HL-60 (cell line): ENCODE data around the gene TSEN2.

Source experiments
- DNase-seq, 2 experiments: peaks; one replicate each; pipeline ENCODE4 v3.0.0-alpha.2; 2010 to 2020; ENCODE audit warnings: low read depth in 1 of 2, low spot score in 1 of 2
- H3K27ac ChIP-seq: fragments of 250-450 bp; sonication (Bioruptor Pico); replicated peaks from 2 replicates; pipeline ENCODE4 v1.5.1; 2020; ENCODE audit warnings: mild to moderate bottlenecking, moderate library complexity
- H3K27me3 ChIP-seq: fragments of 250-450 bp; sonication (Bioruptor Pico); 2 replicates; pipeline ENCODE4 v1.5.1; 2021; ENCODE audit warnings: mild to moderate bottlenecking, moderate library complexity; ENCODE audit not compliant: insufficient read depth, poor library complexity, severe bottlenecking
- H3K4me3 ChIP-seq: replicated peaks from 2 replicates; pipeline ENCODE4 v1.5.1; 2011; ENCODE audit warnings: mild to moderate bottlenecking, control low read depth, low read length; ENCODE audit not compliant: insufficient read depth
- GABPA ChIP-seq: IDR thresholded peaks from 2 replicates; pipeline ENCODE4 v1.6.1; 2012; ENCODE audit warnings: low read depth
- POLR2AphosphoS5 ChIP-seq: IDR thresholded peaks from 2 replicates; pipeline ENCODE4 v1.6.1; 2012; ENCODE audit warnings: low read depth
- SPI1 ChIP-seq: IDR thresholded peaks from 2 replicates; pipeline ENCODE4 v1.6.1; 2012; ENCODE audit warnings: low read depth, mild to moderate bottlenecking, borderline replicate concordance
- TF ChIP-seq, protein P1 (sequence below): IDR thresholded peaks from one replicate; pipeline ENCODE4 v1.5.1; 2011; ENCODE audit warnings: low read length, control low read depth, inconsistent platforms; ENCODE audit not compliant: insufficient read depth
- TF ChIP-seq, protein P2 (sequence below): IDR thresholded peaks from 2 replicates; pipeline ENCODE4 v1.6.1; 2012; ENCODE audit warnings: low read depth; ENCODE audit not compliant: insufficient replicate concordance

TSEN2 gene

DNA sequence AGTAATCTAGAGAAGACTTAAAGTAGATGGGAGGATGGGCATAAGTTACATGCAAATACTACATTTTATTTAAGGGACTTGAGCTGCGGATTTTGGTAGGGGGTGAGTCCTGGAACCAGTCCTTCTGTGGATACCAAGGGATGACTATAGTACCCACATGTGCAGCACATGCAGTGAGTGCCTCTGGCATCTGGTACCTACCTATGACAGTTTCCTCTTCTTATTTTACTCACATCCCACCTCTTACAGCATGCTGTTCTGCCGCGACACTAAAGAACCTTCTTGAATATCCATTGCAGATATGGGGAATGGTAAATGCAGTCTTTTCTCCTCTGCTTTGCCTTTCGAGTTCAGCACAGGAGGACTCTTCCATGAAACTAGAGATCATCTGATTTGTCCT lies 1.7 kb downstream of the TSEN2 start:
- TF ChIP-seq, protein P1, sequence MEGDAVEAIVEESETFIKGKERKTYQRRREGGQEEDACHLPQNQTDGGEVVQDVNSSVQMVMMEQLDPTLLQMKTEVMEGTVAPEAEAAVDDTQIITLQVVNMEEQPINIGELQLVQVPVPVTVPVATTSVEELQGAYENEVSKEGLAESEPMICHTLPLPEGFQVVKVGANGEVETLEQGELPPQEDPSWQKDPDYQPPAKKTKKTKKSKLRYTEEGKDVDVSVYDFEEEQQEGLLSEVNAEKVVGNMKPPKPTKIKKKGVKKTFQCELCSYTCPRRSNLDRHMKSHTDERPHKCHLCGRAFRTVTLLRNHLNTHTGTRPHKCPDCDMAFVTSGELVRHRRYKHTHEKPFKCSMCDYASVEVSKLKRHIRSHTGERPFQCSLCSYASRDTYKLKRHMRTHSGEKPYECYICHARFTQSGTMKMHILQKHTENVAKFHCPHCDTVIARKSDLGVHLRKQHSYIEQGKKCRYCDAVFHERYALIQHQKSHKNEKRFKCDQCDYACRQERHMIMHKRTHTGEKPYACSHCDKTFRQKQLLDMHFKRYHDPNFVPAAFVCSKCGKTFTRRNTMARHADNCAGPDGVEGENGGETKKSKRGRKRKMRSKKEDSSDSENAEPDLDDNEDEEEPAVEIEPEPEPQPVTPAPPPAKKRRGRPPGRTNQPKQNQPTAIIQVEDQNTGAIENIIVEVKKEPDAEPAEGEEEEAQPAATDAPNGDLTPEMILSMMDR, result no peak
- TF ChIP-seq, protein P2, sequence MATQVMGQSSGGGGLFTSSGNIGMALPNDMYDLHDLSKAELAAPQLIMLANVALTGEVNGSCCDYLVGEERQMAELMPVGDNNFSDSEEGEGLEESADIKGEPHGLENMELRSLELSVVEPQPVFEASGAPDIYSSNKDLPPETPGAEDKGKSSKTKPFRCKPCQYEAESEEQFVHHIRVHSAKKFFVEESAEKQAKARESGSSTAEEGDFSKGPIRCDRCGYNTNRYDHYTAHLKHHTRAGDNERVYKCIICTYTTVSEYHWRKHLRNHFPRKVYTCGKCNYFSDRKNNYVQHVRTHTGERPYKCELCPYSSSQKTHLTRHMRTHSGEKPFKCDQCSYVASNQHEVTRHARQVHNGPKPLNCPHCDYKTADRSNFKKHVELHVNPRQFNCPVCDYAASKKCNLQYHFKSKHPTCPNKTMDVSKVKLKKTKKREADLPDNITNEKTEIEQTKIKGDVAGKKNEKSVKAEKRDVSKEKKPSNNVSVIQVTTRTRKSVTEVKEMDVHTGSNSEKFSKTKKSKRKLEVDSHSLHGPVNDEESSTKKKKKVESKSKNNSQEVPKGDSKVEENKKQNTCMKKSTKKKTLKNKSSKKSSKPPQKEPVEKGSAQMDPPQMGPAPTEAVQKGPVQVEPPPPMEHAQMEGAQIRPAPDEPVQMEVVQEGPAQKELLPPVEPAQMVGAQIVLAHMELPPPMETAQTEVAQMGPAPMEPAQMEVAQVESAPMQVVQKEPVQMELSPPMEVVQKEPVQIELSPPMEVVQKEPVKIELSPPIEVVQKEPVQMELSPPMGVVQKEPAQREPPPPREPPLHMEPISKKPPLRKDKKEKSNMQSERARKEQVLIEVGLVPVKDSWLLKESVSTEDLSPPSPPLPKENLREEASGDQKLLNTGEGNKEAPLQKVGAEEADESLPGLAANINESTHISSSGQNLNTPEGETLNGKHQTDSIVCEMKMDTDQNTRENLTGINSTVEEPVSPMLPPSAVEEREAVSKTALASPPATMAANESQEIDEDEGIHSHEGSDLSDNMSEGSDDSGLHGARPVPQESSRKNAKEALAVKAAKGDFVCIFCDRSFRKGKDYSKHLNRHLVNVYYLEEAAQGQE, result no peak
- TF ChIP-seq POLR2AphosphoS5 (no peak), GABPA (no peak), SPI1 (no peak)
- Histone ChIP-seq H3K4me3 (no peak overlapping the region), H3K27ac (no peak overlapping the region), H3K27me3 (no peaks in the 10 kb centered on the region)
- DNase-seq, result no peak

DNA sequence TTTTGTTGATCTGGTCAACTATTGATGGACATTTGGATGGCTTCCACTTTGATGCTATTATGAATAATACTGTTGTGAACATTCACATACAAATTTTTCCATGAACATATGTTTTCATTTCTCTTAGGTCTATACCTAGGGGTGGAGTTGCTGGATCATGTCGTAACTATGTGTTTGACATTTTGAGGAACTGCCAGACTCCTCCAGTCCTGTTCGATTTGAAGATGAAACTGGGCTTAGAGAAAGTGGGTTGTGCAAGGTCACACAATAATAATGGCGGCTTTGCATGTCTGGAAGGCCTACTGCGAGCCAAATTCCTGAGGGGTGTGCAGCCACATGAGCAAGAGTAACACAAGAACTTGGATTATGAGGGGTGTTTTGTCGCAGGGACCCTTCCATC lies 2.6 kb downstream of the TSEN2 start:
- Histone ChIP-seq H3K27ac (peak overlapping the region; percentile 29; the same call in 1 of the 2 replicates), H3K4me3 (no peak overlapping the region), H3K27me3 (no peaks in the 10 kb centered on the region)
- peak; percentile 72 to 81 for DNase-seq
- TF ChIP-seq GABPA (no peak), SPI1 (peak; percentile 96), POLR2AphosphoS5 (0 out of 2 replicates have a peak, but pooled peaks have one; percentile 20)

DNA sequence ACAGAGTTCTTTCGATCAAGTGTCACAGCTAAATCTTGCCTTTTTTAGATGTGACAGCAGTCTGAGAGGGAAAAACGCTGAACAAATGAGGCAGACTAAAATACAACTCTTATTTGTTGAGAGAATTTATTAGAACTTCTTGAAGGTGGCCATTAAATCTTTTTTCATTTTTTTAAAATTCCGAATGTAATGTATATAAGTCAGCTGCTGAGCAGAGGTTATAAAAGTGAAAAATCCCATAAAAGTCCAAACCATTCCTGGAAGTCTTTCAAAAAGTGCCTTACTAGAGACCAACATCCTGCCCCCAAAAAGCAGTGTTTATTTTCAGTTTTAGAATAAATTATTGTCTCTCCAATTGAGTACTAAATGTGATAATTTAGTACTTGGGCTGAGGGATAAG lies 3.1 kb downstream of the TSEN2 start:
- Histone ChIP-seq H3K4me3 (no peak overlapping the region), H3K27ac (peak overlapping the region; percentile 29; the same call in 1 of the 2 replicates), H3K27me3 (no peaks in the 10 kb centered on the region)
- TF ChIP-seq, protein P1, result no peak
- TF ChIP-seq GABPA, result no peak
- TF ChIP-seq SPI1, result no peak
- TF ChIP-seq POLR2AphosphoS5, result no peak
- TF ChIP-seq, protein P2, result no peak
- no peak for DNase-seq

DNA sequence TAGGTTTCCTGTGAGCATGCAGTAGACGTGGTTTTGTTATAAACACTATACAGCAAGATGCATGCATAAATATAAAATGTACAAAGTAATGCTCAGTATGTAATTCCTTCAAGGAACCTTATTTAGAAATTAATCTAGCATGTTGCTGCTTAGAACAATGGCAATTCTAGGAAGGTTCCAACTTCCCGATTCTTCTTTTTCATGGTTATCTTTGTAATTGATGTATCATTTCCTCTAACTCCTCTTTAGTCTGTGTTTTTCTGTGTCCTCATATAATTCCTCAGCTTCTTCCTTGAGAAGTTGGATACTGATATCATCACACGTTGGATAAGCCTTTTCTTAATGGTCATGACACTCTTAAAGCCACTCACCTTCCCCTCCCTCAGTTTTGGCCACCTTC lies 3.5 kb downstream of the TSEN2 start:
- DNase-seq, result no peak
- Histone ChIP-seq H3K27ac (no peak overlapping the region), H3K4me3 (no peak overlapping the region), H3K27me3 (no peaks in the 10 kb centered on the region)
- TF ChIP-seq, protein P1, result no peak
- TF ChIP-seq GABPA, result no peak
